Ectodermal cell (in vitro differentiated cells): ENCODE results near the gene NPB.

Source experiments
- H3K27ac ChIP-seq: 2 replicates; pipeline ENCODE4 v1.7.0; 2013; ENCODE audit warnings: mild to moderate bottlenecking, low read depth, low read length; ENCODE audit not compliant: insufficient read depth, poor library complexity, severe bottlenecking
- H3K27me3 ChIP-seq: 2 replicates; pipeline ENCODE4 v1.7.0; 2013; ENCODE audit warnings: mild to moderate bottlenecking, low read length; ENCODE audit not compliant: insufficient read depth, control insufficient read depth, poor library complexity, severe bottlenecking
- H3K36me3 ChIP-seq: one replicate; pipeline ENCODE4 v1.7.0; 2013; ENCODE audit warnings: low read length; ENCODE audit not compliant: control insufficient read depth, insufficient read depth
- H3K4me1 ChIP-seq: one replicate; pipeline ENCODE4 v1.7.0; 2013; ENCODE audit warnings: low read length; ENCODE audit not compliant: control insufficient read depth, insufficient read depth
- H3K4me3 ChIP-seq: 2 replicates; pipeline ENCODE4 v1.7.0; 2013; ENCODE audit warnings: low read depth, low read length, control low read depth; ENCODE audit not compliant: insufficient read depth
- H3K9me3 ChIP-seq: 2 replicates; pipeline ENCODE4 v1.7.0; 2013; ENCODE audit warnings: mild to moderate bottlenecking, low read length, moderate library complexity; ENCODE audit not compliant: control insufficient read depth
- WGBS, 2 experiments: methylation state at CpG; one replicate each; pipeline ENCODE4 v1.1.7; 2013; ENCODE audit warnings: missing lambda C conversion rate in 2 of 2; 5-methylcytosine and 5-hydroxymethylcytosine counted together

The NPB gene

GRCh38 chr17:81921996-81922565 is 20.0 kb downstream of the NPB start:
- Histone ChIP-seq H3K27me3 (no peaks in the 10 kb centered on the region), H3K4me1 (peaks cover 26% of the 10 kb centered on the region), H3K36me3 (no peaks in the 10 kb centered on the region), H3K27ac (no peak overlapping the region), H3K4me3 (no peak overlapping the region), H3K9me3 (no peaks in the 10 kb centered on the region)
- 93 to 95% methylated on average over 23 of the region's 23 CpGs for WGBS, 2 experiments

- H3K27ac ChIP-seq: no peak overlapping the region
- 89 to 91% methylated on average over 56 to 58 of the region's 58 CpGs for WGBS, 2 experiments
- H3K4me3 ChIP-seq: no peak overlapping the region
- H3K9me3 ChIP-seq: no peaks in the 10 kb centered on the region
- H3K4me1 ChIP-seq: peaks cover 26% of the 10 kb centered on the region
- H3K36me3 ChIP-seq: no peaks in the 10 kb centered on the region
- no peaks in the 10 kb centered on the region for H3K27me3 ChIP-seq
Measured at GRCh38 chr17:81922566-81923301, 20.7 kb downstream of the NPB start.

DNA sequence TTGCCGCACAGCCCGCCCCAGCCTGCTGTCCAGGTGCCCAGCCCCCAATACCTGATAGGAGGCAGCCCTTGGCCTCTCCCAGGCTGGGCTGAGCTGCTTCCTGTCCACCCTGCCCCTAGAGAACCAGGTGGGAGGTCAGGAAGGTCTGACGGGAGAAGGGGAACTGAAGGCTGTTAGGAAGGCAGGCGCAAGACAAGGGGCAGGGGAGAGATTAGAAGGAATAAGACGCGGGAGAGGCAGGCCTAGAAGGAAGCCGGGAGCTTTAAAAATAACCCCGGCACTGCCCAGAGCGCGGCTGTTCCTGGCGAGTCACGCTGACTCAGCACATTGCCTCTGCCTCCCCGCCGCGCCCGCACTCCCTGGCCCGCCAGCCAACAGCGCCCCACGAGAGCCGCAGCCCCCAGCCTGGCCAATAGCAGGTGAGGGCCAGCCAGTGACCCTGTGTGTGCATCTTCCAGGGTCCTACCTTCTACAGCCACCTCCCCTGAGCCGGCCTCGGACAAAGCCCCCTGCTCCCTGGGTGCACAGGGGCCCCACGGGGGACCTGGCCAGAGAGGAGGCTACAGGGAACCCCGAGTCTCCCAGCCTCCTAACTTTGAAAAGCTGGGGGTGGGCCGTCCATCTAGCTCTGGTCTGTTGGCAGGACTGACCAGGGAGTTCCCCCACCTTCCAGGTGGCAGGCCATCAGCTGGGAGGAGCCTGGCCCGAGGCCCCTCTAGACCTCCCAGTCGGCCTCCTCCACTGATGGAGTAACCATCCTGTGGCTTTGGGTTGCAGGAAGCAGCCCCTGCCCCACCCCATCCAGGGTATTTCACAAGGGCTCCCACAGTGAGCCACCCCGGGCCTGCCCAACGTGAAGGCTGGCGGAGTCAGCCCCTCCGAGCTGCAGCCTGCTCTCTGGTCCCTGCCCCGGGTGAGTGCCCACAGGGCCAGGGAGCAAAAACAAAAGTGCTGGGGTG is 21.5 kb downstream of the NPB start:
- peak overlapping the region; percentile 18 for H3K4me3 ChIP-seq

GRCh38 chr17:81924557-81925532 is 22.8 kb downstream of the NPB start:
- Histone ChIP-seq H3K36me3 (no peaks in the 10 kb centered on the region), H3K4me1 (peaks cover 32% of the 10 kb centered on the region), H3K4me3 (no peak overlapping the region), H3K27ac (no peak overlapping the region), H3K27me3 (peaks cover 17% of the 10 kb centered on the region), H3K9me3 (no peaks in the 10 kb centered on the region)
- 51 to 52% methylated on average over 21 of the region's 21 CpGs for WGBS, 2 experiments

More for the DNA sequence above, 21.5 kb downstream of the NPB start:
- Histone ChIP-seq H3K27ac (peak overlapping the region; percentile 59), H3K4me1 (peaks cover 29% of the 10 kb centered on the region), H3K27me3 (peaks cover 7% of the 10 kb centered on the region), H3K36me3 (no peaks in the 10 kb centered on the region), H3K9me3 (no peaks in the 10 kb centered on the region)
- 20 to 22% methylated on average over 32 of the region's 32 CpGs for WGBS, 2 experiments

GRCh38 chr17:81925860-81926450 is 23.9 kb downstream of the NPB start:
- H3K27me3 ChIP-seq: peaks cover 17% of the 10 kb centered on the region
- peak overlapping the region; percentile 67 for H3K4me3 ChIP-seq
- no peaks in the 10 kb centered on the region for H3K9me3 ChIP-seq
- H3K36me3 ChIP-seq: no peaks in the 10 kb centered on the region
- 74% methylated on average over 10 of the region's 10 CpGs for WGBS, 2 experiments
- H3K27ac ChIP-seq: peak overlapping the region; percentile 76
- H3K4me1 ChIP-seq: peaks cover 32% of the 10 kb centered on the region

- Histone ChIP-seq H3K27ac (peak overlapping the region; percentile 76), H3K36me3 (no peaks in the 10 kb centered on the region), H3K4me1 (peaks cover 32% of the 10 kb centered on the region), H3K9me3 (no peaks in the 10 kb centered on the region), H3K4me3 (peak overlapping the region; percentile 67), H3K27me3 (peaks cover 17% of the 10 kb centered on the region)
- 1% methylated on average over 46 of the region's 46 CpGs for WGBS, 2 experiments
Measured at GRCh38 chr17:81926451-81927151, 24.6 kb downstream of the NPB start.

- Histone ChIP-seq H3K27ac (peak overlapping the region; percentile 76), H3K9me3 (no peaks in the 10 kb centered on the region), H3K4me1 (peaks cover 32% of the 10 kb centered on the region), H3K27me3 (peaks cover 17% of the 10 kb centered on the region), H3K4me3 (peak overlapping the region; percentile 67), H3K36me3 (no peaks in the 10 kb centered on the region)
- 0% methylated on average over 78 of the region's 78 CpGs for WGBS, 2 experiments
Measured at GRCh38 chr17:81927152-81927652, 25.2 kb downstream of the NPB start.

DNA sequence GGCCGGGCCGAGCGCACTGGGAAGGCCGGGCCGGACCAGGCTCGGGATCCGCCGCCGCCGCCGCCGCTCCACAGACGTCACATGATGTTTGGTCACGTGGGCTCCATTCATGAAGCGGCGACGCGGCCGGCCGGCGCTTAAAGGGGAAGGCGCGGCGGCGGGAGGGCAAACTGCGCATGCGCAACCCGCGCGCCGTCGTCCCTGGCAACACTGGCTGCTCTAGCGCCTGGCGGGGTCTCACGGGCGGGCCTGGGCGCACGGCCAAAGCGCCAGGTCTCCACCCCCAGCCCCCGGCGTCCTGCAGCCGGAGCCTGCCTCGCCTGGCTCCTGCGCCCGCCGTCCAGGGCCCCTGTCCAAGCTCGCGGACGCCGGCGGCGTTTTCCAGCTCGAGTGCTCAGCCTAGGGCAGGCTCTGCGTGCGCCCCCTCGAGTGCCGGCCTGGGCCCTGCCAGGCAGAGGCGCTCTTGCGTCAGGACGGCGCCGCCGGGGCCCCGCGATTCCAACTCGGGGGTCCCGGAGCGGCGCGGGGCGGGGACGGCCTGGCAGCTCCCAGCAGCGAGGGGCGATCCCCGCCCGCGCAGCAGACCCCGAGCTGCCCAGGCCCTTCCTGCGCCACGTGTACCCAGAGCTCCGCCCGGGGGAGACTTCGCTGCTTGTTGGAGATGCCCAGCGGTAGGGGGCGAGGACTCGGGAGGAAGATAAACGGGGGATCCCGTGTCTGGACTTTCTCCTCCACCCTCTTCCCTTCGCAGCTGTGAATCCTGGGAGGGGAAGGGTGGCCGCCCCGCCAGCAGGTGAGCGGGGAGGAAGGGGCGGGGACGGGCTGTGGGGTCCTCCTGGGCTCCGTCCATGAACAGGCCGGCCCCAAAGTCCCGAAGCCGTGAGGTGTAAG is 25.9 kb downstream of the NPB start, which contains the start of gene MAFG:
TSS of gene MAFG (minus strand) at position 83 of the 891 bp plus-strand sequence. CDS start 4,550 bp downstream, outside the sequence.
- peaks cover 17% of the 10 kb centered on the region for H3K27me3 ChIP-seq
- H3K36me3 ChIP-seq: no peaks in the 10 kb centered on the region
- H3K4me3 ChIP-seq: peak within 1 kb of the TSS; percentile 67
- H3K4me1 ChIP-seq: peaks cover 32% of the 10 kb centered on the region
- H3K27ac ChIP-seq: peak within 1 kb of the TSS; percentile 76
- no peaks in the 10 kb centered on the region for H3K9me3 ChIP-seq
- WGBS, 2 experiments: 1% methylated on average over 98 of the region's 98 CpGs
